Stimulated activated CD8-positive, alpha-beta memory T cell treated with anti-CD3 and anti-CD28 coated beads, Interleukin-7, amount 100 ng/mL, for 24 hours (primary cell): ENCODE measurements around the gene PROK1.
"Not testable (repeated sequence)": the region's sequence is repeated elsewhere in the genome, so short reads cannot be mapped to it uniquely, and the experiment has no call there.

Source experiments
- DNase-seq: peaks from one replicate; pipeline ENCODE4 v3.0.0-alpha.2; 2020; ENCODE audit warnings: low read depth

PROK1 gene

DNA sequence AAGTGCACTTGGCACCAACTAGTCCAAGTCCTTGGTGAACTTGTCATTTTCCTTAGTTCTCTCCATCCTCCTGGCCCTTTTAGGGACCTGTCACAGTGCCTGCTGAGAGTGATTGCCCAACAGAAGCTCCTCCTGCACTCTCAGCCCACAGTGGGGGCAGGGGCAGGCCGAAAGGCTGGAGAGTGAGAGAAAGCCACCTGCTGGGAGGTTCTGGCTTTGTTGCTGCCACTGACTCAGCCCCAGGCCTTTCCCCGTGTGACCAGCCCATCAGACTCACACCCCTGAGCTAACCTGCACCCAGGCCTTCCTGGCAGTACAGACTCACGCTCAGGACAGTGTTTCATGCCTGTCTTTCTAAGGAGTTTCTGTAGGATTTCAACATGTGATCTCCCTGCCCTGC lies 17.1 kb upstream of the PROK1 start:
- DNase-seq = no peak

DNA sequence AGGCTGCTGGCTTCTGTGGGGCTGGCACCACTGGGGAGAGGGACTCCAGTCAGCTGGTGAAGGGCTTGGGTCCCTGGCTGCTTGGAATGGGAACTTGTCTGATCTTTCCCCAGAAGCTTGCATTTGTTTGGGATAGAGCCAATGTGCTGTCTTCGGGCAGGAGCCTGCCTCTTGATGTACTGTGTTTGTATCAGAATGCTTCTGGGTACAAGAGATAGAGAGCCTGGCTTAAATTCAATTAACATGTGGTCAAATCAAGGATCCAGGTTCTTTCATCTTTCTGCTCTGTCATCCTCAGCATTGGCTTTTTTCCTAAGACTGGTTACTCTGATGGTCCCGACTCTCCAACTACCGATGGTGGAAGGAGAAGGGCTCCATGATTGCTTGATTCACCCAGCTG lies 16.0 kb upstream of the PROK1 start:
- DNase-seq = no peak

DNA sequence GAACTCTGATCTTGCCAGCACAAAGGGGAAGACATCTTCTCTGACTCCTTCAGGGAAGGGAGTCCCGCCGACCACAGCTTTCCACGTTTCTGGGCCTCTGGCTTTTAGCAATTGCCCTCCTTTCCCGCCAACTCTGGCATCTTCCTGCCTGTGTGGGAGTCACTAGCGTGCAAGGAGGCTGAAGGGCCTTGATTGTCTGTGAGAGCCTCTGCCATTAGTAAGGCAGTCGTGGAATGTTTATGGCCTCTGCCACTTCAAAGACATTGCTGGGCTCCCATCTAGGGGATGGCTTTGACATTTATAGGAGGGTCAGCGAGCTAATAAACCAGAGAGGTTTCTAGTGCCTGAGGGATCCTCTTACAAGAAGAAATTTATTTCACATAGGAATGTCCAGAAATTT lies 14.3 kb upstream of the PROK1 start:
- DNase-seq = no peak

DNA sequence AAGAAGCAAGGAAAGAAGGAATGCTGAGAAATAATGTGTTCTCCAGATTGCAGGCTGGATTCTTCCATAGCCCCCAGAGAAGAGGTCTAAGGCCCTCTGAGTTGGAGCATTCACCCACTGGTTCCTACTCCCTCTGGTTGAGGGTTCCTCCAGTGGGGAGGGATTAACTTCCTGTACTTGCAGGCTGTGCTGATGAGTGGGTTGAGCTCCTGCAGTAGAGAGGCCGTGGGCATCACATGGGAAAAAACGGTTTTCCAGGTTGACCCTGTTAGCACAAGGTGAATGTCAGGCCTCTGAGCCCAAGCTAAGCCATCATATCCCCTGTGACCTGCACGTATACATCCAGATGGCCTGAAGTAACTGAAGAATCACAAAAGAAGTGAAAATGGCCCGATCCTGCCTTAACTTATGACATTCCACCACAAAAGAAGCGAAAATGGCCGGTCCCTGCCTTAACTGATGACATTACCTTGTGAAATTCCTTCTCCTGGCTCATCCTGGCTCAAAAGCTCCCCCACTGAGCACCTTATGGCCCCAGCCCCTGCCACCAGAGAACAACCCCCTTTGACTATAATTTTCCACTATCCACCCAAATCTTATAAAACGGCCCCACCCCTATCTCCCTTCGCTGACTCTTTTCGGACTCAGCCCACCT lies 13.2 kb upstream of the PROK1 start:
- DNase-seq = not testable (repeated sequence)

DNA sequence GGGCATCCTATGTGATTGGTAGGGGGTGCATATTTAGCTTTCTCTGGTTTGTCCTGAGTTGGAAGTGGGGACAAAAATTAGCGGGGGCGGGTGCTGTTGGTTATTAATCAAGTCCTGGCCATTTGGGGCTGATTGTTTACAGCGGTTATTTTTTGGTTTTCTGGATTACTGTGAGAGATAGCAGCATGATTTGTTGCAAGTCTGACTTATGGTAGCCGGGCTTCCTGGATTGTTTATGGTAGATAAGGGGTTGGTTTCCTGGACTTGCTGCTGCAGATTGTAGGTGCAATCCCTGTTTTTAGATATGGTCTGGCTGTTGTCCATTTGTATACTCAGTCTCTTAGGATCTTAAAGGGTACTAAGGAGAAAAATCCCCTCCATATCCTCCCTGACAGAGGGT lies 12.1 kb upstream of the PROK1 start:
- DNase-seq = no peak

DNA sequence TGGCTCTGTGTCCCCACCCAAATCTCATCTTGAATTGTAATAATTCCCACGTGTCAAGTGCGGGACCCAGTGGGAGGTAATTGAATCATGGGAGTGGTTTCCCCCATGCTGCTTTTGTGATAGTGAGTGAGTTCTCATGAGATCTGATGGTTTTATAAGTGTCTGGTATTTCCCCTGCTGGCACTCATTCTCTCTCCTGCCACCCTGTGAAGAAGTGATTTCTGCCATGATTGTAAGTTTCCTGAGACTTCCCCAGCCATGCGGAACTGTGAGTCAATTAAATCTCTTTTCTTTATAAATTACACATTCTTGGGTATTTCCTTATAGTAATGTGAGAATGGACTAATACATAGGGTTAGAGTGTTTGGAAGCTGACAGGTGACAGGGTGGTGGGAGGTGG lies 11.1 kb upstream of the PROK1 start:
- not testable (repeated sequence) for DNase-seq

DNA sequence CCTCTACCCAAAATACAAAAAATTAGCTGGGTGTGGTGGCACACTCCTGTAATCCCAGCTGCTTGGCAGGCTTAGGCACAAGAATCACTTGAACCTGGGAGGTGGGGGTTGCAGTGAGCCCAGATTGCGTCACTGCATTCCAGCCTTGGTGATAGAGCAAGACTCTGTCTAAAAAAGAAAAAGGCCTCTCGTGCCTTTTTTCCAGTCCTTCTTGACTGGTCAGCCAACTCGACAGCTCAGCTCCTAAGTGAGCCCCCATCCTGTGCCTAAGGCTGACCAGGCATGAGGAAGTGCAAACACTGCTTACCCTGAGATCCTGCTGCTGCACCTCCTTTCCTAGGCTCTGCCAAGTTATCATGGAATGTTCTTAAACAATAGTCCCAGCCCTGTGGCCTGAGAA lies 10.1 kb upstream of the PROK1 start:
- DNase-seq = no peak

DNA sequence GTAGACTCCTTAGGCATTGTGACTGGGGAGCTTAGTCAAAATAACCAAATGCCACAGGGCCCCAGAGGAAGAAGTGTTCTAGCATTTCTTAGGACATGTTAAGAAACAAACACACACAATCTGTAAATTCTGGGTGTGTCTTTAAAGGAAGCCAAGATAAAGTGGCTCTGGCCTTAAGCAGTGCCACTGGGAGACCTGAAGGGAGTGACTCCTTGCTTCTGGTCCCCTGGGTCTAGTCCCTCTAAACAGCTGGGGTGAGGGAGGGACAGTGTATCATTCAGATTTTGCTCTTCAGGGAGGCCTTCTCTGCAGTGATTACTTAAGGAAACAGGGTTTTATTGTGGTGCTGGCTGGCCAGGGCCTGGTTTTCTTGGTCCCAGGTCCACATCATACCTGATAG lies 9.1 kb upstream of the PROK1 start:
- no peak for DNase-seq

DNA sequence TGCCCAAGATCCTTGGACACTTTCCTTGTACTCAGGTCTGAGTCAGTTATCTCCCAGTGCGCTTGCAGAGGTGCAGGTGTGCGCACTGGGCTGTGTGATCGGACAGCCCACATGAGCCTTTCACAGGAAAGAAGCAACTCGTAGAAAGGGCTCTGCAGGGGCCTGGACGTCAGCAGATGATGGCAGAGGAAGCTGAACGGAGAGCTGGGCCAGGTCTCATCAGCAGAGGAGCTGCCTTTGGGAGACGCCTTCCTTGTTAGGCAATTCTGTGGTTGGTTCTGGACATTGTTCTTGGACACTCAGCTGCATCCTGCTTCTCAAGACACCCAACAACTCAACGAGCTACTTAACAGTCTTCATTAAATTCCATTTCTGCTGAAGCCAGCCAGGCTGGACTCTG lies 7.5 kb upstream of the PROK1 start:
- DNase-seq = no peak

DNA sequence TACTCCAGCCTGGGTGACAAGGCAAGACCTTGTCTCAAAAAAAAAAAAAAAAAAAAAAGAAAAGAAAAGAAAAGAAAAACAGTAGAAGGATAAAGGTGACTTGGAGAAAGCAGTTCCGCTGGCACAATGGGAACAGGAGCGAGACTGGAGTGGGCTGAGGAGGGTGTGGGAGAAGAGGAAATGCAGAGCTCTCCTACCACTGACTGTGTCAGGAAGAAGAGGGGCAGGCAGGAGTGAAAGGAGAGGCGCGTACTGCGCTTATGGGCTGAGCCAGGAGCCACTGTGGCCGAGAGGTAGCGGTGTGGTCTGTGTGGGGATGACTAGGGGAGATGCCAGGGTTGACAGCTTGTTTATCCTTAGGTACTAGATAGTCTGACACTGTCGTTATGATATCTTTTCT lies 6.4 kb upstream of the PROK1 start:
- no peak for DNase-seq

DNA sequence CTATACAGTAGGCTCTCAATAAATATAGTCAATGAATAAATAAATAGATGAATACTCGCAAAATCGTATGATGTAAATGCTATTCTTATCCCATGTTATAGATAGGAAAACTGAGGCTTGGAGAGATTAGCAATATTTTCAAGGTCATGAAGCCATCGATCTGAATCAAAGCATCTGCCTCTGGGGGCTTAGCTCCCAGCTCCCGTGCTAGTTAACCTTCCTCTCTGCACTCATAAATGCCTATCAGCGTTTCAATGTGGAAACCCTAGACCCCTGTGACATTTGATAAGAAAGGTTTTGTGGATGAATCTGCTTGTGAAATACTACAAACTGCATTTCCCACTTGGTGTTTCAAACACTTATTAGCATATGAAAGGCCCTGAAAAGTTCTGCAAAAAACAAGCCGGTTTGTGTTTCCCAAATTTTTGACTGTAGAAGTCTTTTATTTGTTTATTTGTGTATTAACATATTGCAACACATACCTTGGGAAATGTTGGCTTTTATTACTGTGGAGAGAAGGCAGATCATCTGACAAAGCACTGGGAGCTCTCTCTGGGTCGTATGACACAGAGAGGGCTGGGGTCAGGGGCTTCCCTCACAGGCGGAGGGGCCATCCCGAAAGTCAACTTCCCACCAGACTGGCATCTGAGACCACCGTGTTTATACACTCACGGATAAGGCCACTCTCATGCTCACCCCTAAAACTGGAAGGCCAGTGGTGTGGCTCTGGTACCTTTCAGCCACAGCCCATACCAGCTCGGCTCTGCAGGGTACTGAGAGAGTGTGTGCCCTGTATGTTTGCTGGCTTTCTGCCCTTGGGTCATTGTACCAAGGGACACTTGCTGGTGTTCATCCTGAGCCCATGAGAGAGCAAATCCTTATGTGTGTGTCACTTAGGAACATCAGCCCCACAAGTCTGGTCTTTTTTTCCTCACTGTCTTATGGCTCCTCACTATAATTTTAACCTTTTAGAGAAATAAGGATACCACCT lies 993 bp upstream of the PROK1 start:
- no peak for DNase-seq

DNA sequence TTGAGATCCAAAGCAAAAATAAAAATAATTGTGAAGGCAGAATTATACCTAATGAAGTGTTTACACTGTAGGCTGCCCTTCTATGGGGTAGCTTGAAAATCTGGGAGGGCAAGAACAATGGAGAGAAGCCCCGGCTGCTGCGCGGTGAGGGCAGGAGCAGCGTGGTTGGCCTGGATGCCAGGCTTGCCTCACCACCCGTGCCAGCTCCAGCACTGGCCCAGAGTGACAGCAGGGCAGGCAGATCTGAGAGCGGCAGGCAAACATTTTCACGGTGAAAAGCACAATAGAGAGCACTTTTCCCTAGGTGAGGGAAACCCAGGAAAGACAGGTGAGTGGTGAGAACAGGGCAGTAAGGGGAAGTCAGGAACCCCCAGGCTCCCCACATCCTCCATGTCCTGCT lies 1.4 kb downstream of the PROK1 start:
- DNase-seq = no peak

DNA sequence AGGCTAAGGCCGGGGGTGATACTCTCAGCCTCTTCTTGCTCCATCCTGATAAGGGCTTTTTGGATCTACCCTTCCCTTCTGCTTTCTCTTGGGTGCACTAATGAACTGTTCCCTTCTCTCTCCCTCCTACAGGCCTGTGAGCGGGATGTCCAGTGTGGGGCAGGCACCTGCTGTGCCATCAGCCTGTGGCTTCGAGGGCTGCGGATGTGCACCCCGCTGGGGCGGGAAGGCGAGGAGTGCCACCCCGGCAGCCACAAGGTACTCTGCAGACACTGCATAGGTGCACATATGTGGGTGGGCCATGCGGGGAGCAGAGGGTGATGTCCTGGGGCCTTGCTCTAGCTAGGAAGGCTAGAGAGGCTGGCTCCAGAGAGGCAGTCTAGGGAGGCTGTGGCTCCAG lies 2.9 kb downstream of the PROK1 start:
- no peak for DNase-seq

DNA sequence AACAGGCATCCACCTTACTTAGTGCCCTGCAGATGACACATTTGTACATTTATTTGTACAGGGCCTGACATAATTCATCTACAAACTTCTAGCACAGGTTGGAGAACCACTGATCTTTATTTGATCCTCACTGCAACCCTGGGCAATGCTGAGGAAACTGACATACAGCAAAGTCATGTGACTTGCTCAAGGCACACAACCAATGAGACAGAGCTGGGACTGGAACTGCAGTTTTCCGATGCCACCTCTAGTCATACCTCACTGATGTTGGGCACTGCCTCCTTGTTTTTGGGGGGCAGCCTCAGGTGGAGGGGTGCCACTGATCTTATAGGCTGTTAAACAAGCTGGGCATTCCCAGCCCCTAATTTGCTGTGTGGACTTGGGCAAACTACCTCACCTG lies 3.4 kb downstream of the PROK1 start:
- DNase-seq = no peak

DNA sequence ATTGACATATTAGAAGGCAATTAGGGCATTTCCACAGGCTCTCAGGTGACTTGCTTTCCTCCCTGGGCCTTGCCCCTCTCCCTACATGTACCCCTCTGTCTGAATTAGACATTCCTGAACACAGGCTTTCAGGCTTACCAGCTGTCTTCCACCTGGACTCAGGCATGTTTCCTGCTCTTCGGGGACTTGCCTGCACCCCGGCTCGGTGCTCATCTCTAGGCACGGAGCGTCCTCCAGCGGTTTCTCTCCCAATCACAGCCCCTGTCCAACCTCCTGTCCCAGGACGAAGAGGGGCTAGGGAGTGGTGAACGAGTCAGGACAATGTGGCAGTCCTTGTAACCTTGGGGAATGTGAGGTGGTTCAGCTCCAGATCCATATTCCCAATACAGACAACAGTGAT lies 4.2 kb downstream of the PROK1 start:
- no peak for DNase-seq

DNA sequence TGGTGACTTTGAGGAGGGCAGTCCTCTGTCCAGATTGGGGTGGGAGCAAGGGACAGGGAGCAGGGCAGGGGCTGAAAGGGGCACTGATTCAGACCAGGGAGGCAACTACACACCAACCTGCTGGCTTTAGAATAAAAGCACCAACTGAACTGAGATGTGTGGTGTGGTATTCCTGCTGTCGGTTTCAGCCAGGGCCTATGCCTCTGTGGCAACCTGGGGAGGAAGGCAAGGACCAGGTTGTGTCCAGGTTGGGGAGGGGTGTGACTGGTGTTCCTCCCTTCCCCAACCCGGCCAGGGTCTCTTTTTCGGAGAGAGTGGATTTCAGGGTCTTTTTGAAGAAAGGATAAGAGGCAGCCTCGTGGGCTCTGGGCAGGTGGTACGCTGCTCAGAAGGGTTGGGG lies 6.3 kb downstream of the PROK1 start:
- no peak for DNase-seq

DNA sequence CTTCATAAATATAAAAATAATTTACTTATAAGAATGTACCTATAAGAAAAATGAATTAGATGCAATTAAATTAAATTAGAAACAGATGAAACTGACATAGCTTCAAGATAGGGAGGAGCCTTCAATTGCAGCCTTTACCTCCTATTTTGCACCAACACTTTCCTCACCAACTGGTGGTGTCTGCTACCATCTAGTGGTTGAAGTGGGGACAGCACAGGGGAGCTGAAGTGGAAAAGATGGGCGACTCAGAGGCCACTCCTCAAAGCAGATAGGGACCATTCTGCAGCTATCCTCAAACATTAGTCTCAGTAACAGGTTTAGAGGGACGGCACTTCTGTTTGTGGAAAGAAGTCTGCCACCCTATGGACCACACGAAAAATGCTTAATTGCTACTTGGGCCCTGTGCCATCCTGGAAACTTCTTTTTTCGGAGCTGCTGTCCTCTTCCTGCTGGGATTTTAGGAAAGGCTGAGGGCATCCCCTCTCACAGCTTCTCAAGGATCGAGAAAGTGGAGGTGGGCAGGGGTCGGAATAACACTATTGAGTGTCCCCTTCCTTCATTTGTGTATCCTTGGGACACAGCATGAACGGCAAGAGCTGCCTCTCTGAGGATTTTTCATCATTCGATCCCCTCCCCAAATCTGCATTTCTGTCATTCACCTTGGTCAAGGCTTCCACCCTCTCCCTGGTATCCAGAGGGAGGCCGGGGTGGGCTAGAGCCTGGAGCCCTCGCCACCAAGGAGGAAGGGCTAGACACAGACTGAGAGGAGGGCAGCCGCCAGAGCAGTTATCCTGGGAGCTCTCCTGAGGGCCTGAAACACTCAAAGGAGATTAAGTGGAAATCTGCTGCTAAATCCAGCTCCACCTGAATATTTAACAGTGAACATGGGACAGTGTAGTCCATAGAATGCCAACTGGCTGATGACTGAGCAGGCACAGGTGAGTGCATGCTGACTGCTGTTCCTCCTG lies 9.6 kb downstream of the PROK1 start:
- DNase-seq = peak; percentile 70

DNA sequence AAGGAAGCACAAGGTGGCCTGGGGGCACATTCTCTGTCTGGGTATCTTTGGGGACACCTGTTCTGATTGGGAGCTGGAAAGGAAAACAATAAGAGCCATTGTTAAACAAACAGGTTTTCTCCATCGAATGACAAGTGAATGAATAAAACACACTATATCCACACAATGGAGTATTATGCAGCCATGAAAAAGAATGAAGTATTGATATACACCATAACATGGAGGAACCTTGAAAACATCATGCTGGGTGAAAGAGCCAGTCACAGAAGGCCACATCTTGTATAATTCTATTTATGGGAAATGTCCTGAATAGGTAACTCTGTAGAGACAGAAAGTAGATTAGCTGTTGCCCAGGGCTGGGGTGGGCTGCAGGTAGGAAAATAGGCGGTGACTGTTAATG lies 11.1 kb downstream of the PROK1 start:
- no peak for DNase-seq

DNA sequence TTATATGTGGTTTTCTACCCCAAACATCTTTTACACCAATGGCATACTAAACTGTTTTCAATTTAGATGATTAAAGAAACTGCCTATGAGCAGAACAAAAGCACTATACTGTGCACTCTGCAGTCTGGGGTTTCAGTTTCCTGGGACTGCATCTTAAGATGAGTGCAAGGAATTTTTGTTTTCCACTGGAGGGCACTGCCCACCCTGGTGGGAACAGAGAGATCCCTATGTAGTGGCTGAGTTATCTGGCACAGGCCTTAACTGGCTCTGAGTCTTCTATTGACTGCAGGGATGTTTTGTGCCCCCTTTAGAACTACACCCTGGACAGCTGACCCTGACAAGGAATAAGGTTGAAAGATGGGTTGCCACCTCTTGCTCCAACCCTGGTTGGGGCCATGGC lies 12.0 kb downstream of the PROK1 start:
- no peak for DNase-seq

DNA sequence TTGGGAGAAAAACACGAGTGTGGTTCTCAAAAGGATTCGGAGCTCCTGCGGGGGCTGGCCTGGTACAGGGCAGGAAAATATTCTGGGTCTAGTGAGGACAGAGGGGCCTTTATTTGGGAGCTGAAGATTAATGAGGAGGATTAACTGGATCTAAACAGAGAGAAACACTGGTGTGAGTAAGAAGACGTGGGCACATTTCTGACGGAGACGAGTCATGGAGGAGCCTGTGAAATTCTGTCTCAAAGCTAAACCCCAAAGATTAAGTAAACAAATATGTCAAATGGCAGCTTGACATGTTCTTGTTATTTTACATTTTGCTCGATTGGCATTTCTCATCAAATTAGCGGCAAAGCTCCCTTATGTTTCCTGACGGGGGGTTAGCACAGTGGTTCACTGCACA lies 12.8 kb downstream of the PROK1 start:
- no peak for DNase-seq

DNA sequence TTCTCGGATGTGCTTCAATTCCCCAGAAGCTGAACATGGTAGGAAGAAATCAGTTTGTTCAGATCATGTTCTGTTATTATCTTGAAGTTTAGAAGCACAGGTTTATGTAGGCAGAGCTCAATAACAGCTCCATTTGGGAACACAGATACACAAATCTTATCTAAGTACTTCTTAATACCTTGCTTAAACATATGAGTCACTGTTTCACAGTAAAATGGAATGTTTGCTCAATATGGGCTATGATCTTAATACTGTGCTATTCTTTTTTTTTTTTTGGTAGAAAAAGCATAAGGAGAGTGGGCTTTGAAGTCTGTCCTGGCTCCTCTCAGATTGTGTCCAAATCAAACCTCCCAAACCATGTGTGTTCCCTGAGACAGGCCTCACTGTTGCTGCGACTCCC lies 13.4 kb downstream of the PROK1 start:
- no peak for DNase-seq

DNA sequence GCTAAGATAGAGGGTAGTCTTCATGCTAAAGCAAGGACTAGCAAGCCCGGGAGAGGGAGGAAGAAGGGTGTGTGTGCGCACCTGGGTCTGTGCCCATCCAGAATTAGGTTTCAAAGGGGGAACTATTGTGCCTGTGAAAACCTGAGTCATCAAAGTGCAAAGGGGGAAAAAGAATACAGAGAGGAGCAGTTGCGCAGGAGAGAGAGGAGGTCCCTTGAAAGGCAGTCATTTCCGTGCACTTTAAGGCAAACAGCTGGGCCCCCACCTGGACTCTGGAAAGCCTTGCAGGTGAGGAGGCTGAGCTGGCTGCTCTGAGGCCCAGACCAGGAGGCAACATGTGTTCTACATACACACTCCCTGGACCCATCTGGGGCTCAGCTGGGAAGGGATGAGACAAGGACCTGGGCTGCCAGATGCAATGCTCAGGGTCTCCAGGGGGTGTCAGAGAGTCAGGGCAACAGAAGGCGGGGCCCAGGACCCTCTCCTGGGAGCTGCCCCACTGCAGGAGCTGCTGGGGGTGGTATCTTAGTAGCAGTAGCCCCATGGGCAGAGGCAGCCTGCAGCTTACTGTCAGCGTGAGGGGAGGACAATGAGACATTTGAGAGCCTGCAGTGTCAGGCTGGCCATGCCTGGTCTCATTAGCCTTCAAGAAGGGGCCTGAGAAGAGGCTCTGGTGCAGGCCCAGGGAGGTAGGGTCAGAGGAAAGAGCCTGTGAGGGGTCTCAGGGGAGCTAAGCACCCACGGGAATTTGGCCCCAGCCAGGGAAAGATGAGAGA lies 14.3 kb downstream of the PROK1 start:
- no peak for DNase-seq
